ENCODE results near the gene ACTG1. TPM values are rescaled to one million over a fixed set of nuclear protein-coding genes. Genes with fewer than 3 reads are reported as not detected.

The ACTG1 gene
- total and polyA plus RNA-seq, 2 of the 13 experiments (the other 11 are each of a cell fraction or from before 2014, with no cell fraction given): 973 to 1,138 TPM

DNA sequence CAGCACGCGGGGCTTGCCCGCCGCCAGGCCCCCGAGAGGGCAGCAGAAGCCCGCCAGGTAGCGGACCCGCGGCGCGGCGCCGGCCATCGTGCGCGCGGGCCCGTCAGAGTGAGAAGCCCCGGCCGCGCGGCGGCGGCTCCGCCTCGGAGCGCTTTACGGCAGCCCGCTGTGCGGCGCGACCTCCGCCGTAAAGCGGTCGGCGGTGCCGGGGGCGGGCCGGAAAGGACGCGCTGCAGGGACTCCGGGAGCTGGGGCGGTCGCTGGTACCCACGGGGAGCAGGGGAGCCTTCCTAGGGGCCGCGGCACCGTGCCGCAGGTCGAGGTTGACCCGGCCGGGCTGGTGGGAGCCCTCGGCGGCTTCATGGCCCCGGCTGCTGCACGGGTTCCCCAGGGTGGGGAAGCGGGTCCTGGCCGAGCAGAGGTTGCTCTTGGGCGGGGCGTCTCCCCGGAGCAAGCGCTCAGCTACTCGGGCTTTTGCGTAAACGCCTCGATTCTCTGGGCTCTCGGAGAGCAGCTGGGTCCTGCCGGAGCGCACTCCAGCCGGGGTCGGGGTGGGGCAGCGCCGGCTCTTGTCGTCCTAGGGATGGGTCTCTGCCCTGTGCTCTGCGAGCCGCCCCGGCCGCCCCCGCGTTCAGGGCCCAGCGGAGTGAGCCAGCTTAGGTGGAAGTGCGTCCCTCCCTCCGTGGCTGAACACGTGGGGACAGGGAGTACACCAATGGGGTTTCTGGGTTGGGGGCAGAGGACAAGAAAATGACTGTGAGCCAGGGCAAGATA lies 39.8 kb upstream of the ACTG1 start, which contains the start of gene FAAP100 (continued):
- TF ChIP-seq CCDC6 (CRISPR knock-in tag; IDR thresholded peaks at IDR 0.05): peak; percentile 85
- TF ChIP-seq ZNF124 (CRISPR knock-in tag; IDR thresholded peaks at IDR 0.05): 0 out of 2 replicates have a peak, but pooled peaks have one; percentile 43
- TF ChIP-seq RBM22 (optimal IDR thresholded peaks at IDR 0.05; ENCODE audit: low read length): peak; percentile 74
- TF ChIP-seq, protein P1, sequence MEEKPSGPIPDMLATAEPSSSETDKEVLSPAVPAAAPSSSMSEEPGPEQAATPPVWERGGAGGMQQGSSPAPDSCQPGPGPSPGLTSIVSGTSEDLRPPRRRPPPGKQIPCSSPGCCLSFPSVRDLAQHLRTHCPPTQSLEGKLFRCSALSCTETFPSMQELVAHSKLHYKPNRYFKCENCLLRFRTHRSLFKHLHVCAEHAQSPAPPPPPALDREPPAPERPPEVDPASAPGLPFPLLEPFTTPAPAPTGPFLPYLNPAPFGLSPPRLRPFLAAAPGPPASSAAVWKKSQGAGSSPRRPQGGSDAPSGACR (CRISPR knock-in tag; IDR thresholded peaks at IDR 0.05): peak; percentile 42; the same call in 1 of the 2 replicates
- TF ChIP-seq, protein P2, sequence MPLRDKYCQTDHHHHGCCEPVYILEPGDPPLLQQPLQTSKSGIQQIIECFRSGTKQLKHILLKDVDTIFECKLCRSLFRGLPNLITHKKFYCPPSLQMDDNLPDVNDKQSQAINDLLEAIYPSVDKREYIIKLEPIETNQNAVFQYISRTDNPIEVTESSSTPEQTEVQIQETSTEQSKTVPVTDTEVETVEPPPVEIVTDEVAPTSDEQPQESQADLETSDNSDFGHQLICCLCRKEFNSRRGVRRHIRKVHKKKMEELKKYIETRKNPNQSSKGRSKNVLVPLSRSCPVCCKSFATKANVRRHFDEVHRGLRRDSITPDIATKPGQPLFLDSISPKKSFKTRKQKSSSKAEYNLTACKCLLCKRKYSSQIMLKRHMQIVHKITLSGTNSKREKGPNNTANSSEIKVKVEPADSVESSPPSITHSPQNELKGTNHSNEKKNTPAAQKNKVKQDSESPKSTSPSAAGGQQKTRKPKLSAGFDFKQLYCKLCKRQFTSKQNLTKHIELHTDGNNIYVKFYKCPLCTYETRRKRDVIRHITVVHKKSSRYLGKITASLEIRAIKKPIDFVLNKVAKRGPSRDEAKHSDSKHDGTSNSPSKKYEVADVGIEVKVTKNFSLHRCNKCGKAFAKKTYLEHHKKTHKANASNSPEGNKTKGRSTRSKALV (CRISPR knock-in tag; IDR thresholded peaks at IDR 0.05): peak; percentile 57
- TF ChIP-seq JUN (CRISPR knock-in tag; IDR thresholded peaks at IDR 0.05): no peak
- no peak for TF ChIP-seq ZBTB20 (CRISPR knock-in tag; IDR thresholded peaks at IDR 0.05; ENCODE audit: borderline replicate concordance, low read depth)
- TF ChIP-seq NR2F2 (IDR thresholded peaks at IDR 0.05; ENCODE audit: borderline replicate concordance, low read depth): peak; percentile 37; the same call in 1 of the 2 replicates
- TF ChIP-seq KMT2B (CRISPR knock-in tag; IDR thresholded peaks at IDR 0.05): peak; percentile 16; the same call in 1 of the 2 replicates
- TF ChIP-seq, protein P3, sequence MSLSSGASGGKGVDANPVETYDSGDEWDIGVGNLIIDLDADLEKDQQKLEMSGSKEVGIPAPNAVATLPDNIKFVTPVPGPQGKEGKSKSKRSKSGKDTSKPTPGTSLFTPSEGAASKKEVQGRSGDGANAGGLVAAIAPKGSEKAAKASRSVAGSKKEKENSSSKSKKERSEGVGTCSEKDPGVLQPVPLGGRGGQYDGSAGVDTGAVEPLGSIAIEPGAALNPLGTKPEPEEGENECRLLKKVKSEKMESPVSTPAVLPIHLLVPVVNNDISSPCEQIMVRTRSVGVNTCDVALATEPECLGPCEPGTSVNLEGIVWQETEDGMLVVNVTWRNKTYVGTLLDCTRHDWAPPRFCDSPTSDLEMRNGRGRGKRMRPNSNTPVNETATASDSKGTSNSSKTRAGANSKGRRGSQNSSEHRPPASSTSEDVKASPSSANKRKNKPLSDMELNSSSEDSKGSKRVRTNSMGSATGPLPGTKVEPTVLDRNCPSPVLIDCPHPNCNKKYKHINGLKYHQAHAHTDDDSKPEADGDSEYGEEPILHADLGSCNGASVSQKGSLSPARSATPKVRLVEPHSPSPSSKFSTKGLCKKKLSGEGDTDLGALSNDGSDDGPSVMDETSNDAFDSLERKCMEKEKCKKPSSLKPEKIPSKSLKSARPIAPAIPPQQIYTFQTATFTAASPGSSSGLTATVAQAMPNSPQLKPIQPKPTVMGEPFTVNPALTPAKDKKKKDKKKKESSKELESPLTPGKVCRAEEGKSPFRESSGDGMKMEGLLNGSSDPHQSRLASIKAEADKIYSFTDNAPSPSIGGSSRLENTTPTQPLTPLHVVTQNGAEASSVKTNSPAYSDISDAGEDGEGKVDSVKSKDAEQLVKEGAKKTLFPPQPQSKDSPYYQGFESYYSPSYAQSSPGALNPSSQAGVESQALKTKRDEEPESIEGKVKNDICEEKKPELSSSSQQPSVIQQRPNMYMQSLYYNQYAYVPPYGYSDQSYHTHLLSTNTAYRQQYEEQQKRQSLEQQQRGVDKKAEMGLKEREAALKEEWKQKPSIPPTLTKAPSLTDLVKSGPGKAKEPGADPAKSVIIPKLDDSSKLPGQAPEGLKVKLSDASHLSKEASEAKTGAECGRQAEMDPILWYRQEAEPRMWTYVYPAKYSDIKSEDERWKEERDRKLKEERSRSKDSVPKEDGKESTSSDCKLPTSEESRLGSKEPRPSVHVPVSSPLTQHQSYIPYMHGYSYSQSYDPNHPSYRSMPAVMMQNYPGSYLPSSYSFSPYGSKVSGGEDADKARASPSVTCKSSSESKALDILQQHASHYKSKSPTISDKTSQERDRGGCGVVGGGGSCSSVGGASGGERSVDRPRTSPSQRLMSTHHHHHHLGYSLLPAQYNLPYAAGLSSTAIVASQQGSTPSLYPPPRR (CRISPR knock-in tag; IDR thresholded peaks at IDR 0.05; ENCODE audit: borderline replicate concordance): peak; percentile 46; the same call in 1 of the 2 replicates
- peak; percentile 90; the same call in 1 of the 2 replicates for TF ChIP-seq ZNF552 (CRISPR knock-in tag; IDR thresholded peaks at IDR 0.05; ENCODE audit: borderline replicate concordance)
- TF ChIP-seq, protein P4, sequence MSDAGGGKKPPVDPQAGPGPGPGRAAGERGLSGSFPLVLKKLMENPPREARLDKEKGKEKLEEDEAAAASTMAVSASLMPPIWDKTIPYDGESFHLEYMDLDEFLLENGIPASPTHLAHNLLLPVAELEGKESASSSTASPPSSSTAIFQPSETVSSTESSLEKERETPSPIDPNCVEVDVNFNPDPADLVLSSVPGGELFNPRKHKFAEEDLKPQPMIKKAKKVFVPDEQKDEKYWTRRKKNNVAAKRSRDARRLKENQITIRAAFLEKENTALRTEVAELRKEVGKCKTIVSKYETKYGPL (CRISPR knock-in tag; IDR thresholded peaks at IDR 0.05): no peak
- 0 out of 2 replicates have a peak, but pooled peaks have one; percentile 49 for TF ChIP-seq ZC3H13 (CRISPR knock-in tag; IDR thresholded peaks at IDR 0.05)
- TF ChIP-seq, protein P5, sequence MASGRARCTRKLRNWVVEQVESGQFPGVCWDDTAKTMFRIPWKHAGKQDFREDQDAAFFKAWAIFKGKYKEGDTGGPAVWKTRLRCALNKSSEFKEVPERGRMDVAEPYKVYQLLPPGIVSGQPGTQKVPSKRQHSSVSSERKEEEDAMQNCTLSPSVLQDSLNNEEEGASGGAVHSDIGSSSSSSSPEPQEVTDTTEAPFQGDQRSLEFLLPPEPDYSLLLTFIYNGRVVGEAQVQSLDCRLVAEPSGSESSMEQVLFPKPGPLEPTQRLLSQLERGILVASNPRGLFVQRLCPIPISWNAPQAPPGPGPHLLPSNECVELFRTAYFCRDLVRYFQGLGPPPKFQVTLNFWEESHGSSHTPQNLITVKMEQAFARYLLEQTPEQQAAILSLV (CRISPR knock-in tag; IDR thresholded peaks at IDR 0.05; ENCODE audit: borderline replicate concordance): peak; percentile 81
- peak; percentile 97 for TF ChIP-seq SPEN (CRISPR knock-in tag; IDR thresholded peaks at IDR 0.05; ENCODE audit: low read depth)
- TF ChIP-seq, protein P6, sequence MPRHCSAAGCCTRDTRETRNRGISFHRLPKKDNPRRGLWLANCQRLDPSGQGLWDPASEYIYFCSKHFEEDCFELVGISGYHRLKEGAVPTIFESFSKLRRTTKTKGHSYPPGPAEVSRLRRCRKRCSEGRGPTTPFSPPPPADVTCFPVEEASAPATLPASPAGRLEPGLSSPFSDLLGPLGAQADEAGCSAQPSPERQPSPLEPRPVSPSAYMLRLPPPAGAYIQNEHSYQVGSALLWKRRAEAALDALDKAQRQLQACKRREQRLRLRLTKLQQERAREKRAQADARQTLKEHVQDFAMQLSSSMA (CRISPR knock-in tag; IDR thresholded peaks at IDR 0.05): peak; percentile 35; the same call in 1 of the 2 replicates
- TF ChIP-seq AGO1 (IDR thresholded peaks at IDR 0.05; ENCODE audit: low read depth, low read length, poor library complexity, severe bottlenecking): peak; percentile 75
